A673 (cell line): ENCODE data around the gene SECISBP2.

Source experiments
- CTCF ChIP-seq: fragments of 300-800, 200-600 bp; sonication (generic); conservative IDR thresholded peaks from 2 replicates; pipeline ENCODE4 v1.5.1; 2017; ENCODE audit warnings: low read depth, mild to moderate bottlenecking, antibody characterized with exemption, low read length, moderate library complexity, mixed read lengths
- EZH2 ChIP-seq: fragments of 200-600 bp; sonication (generic); IDR thresholded peaks from 2 replicates; pipeline ENCODE4 v1.6.1; 2017; ENCODE audit warnings: borderline replicate concordance, low read depth, mild to moderate bottlenecking, mixed read lengths, antibody characterized with exemption, low read length; ENCODE audit not compliant: poor library complexity, severe bottlenecking

- TF ChIP-seq CTCF (no peak), EZH2 (no peak)
These were observed 7.6 kb upstream of the SECISBP2 start, which contains the start of gene CKS2 for GRCh38 chr9:89310475-89311345.
